Endothelial cell of umbilical vein (primary cell): ENCODE measurements around the gene COL23A1. TPM values are rescaled to one million over a fixed set of nuclear protein-coding genes. Genes with fewer than 3 reads are reported as not detected.

Experiments used
- BruUV-seq: library from RNA; stranded (reverse); fragments of 400-500 nt; replicated peaks from 2 replicates; lab custom pipeline; 2021; lab: Mats Ljungman, UMichigan
- CTCF ChIA-PET: fragments of 300-600, 350-600 bp; sonication (Branson Sonifier 250); formaldehyde crosslinking; loops from one replicate; lab custom pipeline; 2021; ENCODE audit warnings: antibody characterized with exemption, inconsistent platforms; lab: Charles Lee
- POLR2A ChIA-PET: fragments of 300-600, 350-600 bp; sonication (Branson Sonifier 250); formaldehyde crosslinking; loops from one replicate; lab custom pipeline; 2021; ENCODE audit warnings: antibody characterized with exemption, inconsistent platforms; lab: Charles Lee
- DNase-seq: peaks from one replicate; pipeline ENCODE4 v3.0.0-alpha.2; 2011; ENCODE audit warnings: low read depth, low spot score
- FAIRE-seq: peaks from 2 replicates; lab custom pipeline; 2011; peaks lifted over from hg19 to GRCh38; lab: Jason Lieb, UNC
- H2AFZ ChIP-seq: 2 replicates; pipeline ENCODE4 v1.6.0; 2012; ENCODE audit warnings: low read depth, low read length, control low read depth, inconsistent platforms
- H3K27ac ChIP-seq: 2 replicates; pipeline ENCODE4 v1.5.1; 2011; ENCODE audit warnings: low read depth, mild to moderate bottlenecking, control low read depth, low read length, moderate library complexity; ENCODE audit not compliant: insufficient read depth
- H3K27me3 ChIP-seq, 2 experiments: 2 replicates each; pipeline versions ENCODE4 v1.6.0 to v1.6.1; 2011; ENCODE audit warnings: low read length in 2 of 2, mixed read lengths in 1 of 2; ENCODE audit not compliant: control insufficient read depth in 2 of 2, insufficient read depth in 2 of 2
- H3K36me3 ChIP-seq, 2 experiments: 2 replicates in 1 of 2; 3 replicates in 1 of 2; pipeline ENCODE4 v1.5.1; 2011; ENCODE audit warnings: low read length in 2 of 2, mild to moderate bottlenecking in 1 of 2, moderate library complexity in 1 of 2; ENCODE audit not compliant: control insufficient read depth in 2 of 2, insufficient read depth in 2 of 2; ENCODE audit errors: extremely low read depth in 1 of 2
- H3K4me1 ChIP-seq: 3 replicates; pipeline ENCODE4 v1.5.1; 2011; ENCODE audit warnings: mild to moderate bottlenecking, low read length; ENCODE audit not compliant: control insufficient read depth, insufficient read depth; ENCODE audit errors: extremely low read depth
- H3K4me2 ChIP-seq: 2 replicates; pipeline ENCODE4 v1.6.1; 2011; ENCODE audit warnings: low read length, control low read depth, mixed read lengths; ENCODE audit not compliant: insufficient read depth
- H3K4me3 ChIP-seq, 3 experiments: fragments of 200-600 bp in 1 of 3; sonication (generic), shearing (Covaris generic) in 1 of 3; replicated peaks in 1 of 3; 2 replicates each; pipeline ENCODE4 v1.5.1; 2011 to 2016; ENCODE audit warnings: control low read depth in 3 of 3, low read length in 3 of 3, mild to moderate bottlenecking in 2 of 3, inconsistent platforms in 1 of 3, low read depth in 1 of 3, moderate library complexity in 1 of 3; ENCODE audit not compliant: insufficient read depth in 1 of 3
- H3K79me2 ChIP-seq: 2 replicates; pipeline ENCODE4 v1.6.0; 2012; ENCODE audit warnings: low read length, inconsistent platforms; ENCODE audit not compliant: control insufficient read depth, insufficient read depth
- H3K9ac ChIP-seq: replicated peaks from 2 replicates; pipeline ENCODE3; 2011; ENCODE audit warnings: low read length, control low read depth; ENCODE audit not compliant: insufficient read depth; ENCODE audit errors: extremely low read depth
- H3K9me1 ChIP-seq: replicated peaks from 3 replicates; pipeline ENCODE4 v1.6.0; 2011; ENCODE audit warnings: mild to moderate bottlenecking, low read length; ENCODE audit not compliant: control insufficient read depth, insufficient read depth; ENCODE audit errors: extremely low read depth
- H3K9me3 ChIP-seq: replicated peaks from 2 replicates; pipeline ENCODE4 v1.5.1; 2012; ENCODE audit warnings: low read length, inconsistent platforms; ENCODE audit not compliant: control insufficient read depth, insufficient read depth
- H4K20me1 ChIP-seq: replicated peaks from 2 replicates; pipeline ENCODE3; 2011; ENCODE audit warnings: mild to moderate bottlenecking, low read length; ENCODE audit not compliant: control insufficient read depth, insufficient read depth; ENCODE audit errors: extremely low read depth
- EZH2 ChIP-seq: IDR thresholded peaks from 2 replicates; pipeline ENCODE4 v1.6.1; 2012; ENCODE audit warnings: borderline replicate concordance, low read depth, mild to moderate bottlenecking, moderate library complexity, low read length, inconsistent platforms; ENCODE audit not compliant: severe bottlenecking
- FOS ChIP-seq: IDR thresholded peaks from 2 replicates; pipeline ENCODE4 v1.6.1; 2011; ENCODE audit warnings: mild to moderate bottlenecking, low read length, moderate library complexity, borderline replicate concordance; ENCODE audit not compliant: insufficient read depth
- GATA2 ChIP-seq: IDR thresholded peaks from 2 replicates; pipeline ENCODE4 v1.7.0; 2011; ENCODE audit warnings: low read depth, mild to moderate bottlenecking, moderate library complexity, mixed read lengths, low read length; ENCODE audit not compliant: insufficient read length, insufficient read depth
- JUN ChIP-seq: IDR thresholded peaks from 2 replicates; pipeline ENCODE4 v1.6.1; 2011; ENCODE audit warnings: borderline replicate concordance, low read depth; ENCODE audit not compliant: insufficient read length, insufficient read depth
- MYC ChIP-seq: IDR thresholded peaks from one replicate; pipeline ENCODE4 v1.6.1; 2011; ENCODE audit warnings: mild to moderate bottlenecking, low read depth, low read length
- POLR2A ChIP-seq: IDR thresholded peaks from 2 replicates; pipeline ENCODE4 v1.6.1; 2012; ENCODE audit warnings: low read depth, mild to moderate bottlenecking, control low read depth, low read length
- POLR2AphosphoS5 ChIP-seq: IDR thresholded peaks from 2 replicates; pipeline ENCODE4 v1.6.1; 2012; ENCODE audit warnings: low read depth, mild to moderate bottlenecking, control low read depth, low read length, moderate library complexity; ENCODE audit not compliant: insufficient read depth
- dilution Hi-C: fragments of 300-500 bp; cut with MboI; formaldehyde crosslinking; loops from one replicate; pipeline ENCODE4 v1.15.0; 2019; ENCODE audit warnings: low sequenced_read_pairs; ENCODE audit not compliant: extremely low pct_ligation_motif_present
- intact Hi-C: fragments of 100-400 bp; cut with micrococcal nuclease; formaldehyde crosslinking; loops from one replicate; pipeline ENCODE4 v1.10.0; 2022
- polyA plus RNA-seq, 4 experiments: library from polyadenylated mRNA; depleted of rRNA in 3 of 4; stranded (reverse) in 3 of 4; unstranded in 1 of 4; fragments of >200 nt; gene quantifications; 2 replicates each; pipeline versions ENCODE4 v1.2.1 to v1.2.3, GENCODE V29; 2011 to 2012; ENCODE audit warnings: missing spikeins in 1 of 4
- total RNA-seq: library from RNA; stranded (reverse); gene quantifications from 2 replicates; pipeline ENCODE4 v1.2.3, GENCODE V29; 2021
- TF ChIP-seq, protein P1 (sequence below), 2 donors: IDR thresholded peaks; 1 replicate in 1 of 2; 2 replicates in 1 of 2; pipeline ENCODE4 v1.5.1; 2011; ENCODE audit warnings: low read length in 2 of 2, mild to moderate bottlenecking in 2 of 2, moderate library complexity in 2 of 2, control low read depth in 1 of 2, inconsistent platforms in 1 of 2, low read depth in 1 of 2; ENCODE audit not compliant: insufficient read depth in 1 of 2; ENCODE audit errors: extremely low read depth in 1 of 2
- TF ChIP-seq, protein P2 (sequence below): IDR thresholded peaks from 2 replicates; pipeline ENCODE4 v1.6.1; 2011; ENCODE audit not compliant: insufficient read depth, insufficient read length

The COL23A1 gene
- total and polyA plus RNA-seq, 2 donors (not counting 3 experiments of a cell fraction or from before 2014, with no cell fraction given): not detected

DNA sequence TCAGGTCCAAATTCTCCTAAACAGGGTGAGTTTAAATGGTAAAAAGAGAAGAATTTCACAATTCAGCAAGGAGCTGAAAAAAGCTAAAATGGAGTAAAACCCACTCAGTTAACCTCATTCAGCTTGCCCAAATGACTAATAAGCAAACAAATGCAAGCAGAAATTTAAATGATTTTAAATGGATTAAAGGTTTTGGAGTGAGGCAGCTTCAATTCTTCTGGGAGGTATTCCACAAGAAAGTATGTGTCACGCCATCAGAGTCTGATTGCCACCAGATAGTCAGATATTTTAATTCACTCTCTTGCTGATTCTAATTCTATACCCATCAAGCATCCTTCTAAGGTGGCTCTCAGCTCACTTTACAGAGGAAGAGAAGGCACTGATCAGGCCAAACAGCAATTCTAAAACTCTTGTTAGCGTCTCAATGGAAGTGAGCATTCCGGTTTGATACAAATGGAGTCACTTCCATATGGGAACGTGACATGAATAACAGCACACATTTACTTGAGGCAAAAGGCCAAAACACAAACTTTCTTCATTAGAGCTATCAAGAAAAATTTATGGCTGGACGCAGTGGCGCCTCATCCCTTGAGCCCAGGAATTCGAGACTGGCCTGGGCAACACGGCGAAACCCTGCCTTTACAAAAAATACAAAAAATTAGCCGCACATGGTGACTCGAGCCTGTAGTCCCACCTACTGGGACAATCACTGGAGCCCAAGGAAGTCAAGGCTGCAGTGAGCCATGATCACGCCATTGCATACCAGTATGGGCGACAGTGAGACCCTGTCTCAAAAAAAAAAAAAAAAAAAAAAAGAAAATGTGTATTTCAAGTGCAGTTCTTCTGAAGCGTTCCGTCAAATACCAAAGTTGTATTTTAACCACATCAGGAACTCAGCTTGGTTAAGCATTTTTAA is 34.7 kb upstream of the COL23A1 start:
- peaks cover 5 to 10% of the 10 kb centered on the region in 2 experiments for H3K36me3 ChIP-seq
- no peaks in the 10 kb centered on the region for H3K27me3 ChIP-seq
- intact Hi-C loops (loop anchor here (2.0 to 10.0 kb wide), 5 partner anchors 234 to 927 kb away; partner anchors contain the start of genes RUFY1, ZNF354B and ZNF879), dilution Hi-C loops (no loop called here)
- peak overlapping the region; percentile 90 to 97 (median 93) for H3K4me3 ChIP-seq
- DNase-seq (peak; percentile 39), FAIRE-seq (peak; percentile 15)
- POLR2A ChIA-PET: no interaction called here
- H3K4me2 ChIP-seq: peak overlapping the region; percentile 98
- H4K20me1 ChIP-seq: no peaks in the 10 kb centered on the region
- no peaks in the 10 kb centered on the region for H3K9me3 ChIP-seq
- H3K79me2 ChIP-seq: peaks cover 48% of the 10 kb centered on the region
- peak overlapping the region; percentile 23 for H3K27ac ChIP-seq
- H3K9me1 ChIP-seq: no peaks in the 10 kb centered on the region
- peak overlapping the region; percentile 28 for H2AFZ ChIP-seq
- H3K9ac ChIP-seq: peak overlapping the region; percentile 92
- BruUV-seq: no TSS peak
- CTCF ChIA-PET: interaction anchor here (0.7 to 1.8 kb wide), 7 partner anchors 11 to 869 kb away, joined by 3 to 6 read pairs (median 3); partner anchors contain the start of gene ZNF354A
- H3K4me1 ChIP-seq: peaks cover 9% of the 10 kb centered on the region
- TF ChIP-seq FOS (no peak), EZH2 (no peak), POLR2AphosphoS5 (no peak), GATA2 (no peak), JUN (no peak), MYC (no peak), POLR2A (no peak)
- TF ChIP-seq, protein P1, sequence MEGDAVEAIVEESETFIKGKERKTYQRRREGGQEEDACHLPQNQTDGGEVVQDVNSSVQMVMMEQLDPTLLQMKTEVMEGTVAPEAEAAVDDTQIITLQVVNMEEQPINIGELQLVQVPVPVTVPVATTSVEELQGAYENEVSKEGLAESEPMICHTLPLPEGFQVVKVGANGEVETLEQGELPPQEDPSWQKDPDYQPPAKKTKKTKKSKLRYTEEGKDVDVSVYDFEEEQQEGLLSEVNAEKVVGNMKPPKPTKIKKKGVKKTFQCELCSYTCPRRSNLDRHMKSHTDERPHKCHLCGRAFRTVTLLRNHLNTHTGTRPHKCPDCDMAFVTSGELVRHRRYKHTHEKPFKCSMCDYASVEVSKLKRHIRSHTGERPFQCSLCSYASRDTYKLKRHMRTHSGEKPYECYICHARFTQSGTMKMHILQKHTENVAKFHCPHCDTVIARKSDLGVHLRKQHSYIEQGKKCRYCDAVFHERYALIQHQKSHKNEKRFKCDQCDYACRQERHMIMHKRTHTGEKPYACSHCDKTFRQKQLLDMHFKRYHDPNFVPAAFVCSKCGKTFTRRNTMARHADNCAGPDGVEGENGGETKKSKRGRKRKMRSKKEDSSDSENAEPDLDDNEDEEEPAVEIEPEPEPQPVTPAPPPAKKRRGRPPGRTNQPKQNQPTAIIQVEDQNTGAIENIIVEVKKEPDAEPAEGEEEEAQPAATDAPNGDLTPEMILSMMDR (IDR thresholded peaks at IDR 0.05; ENCODE audit: extremely low read depth in 1 of 2, insufficient read depth in 1 of 2, low read depth in 1 of 2, low read length in 2 of 2): no peak
- TF ChIP-seq, protein P2, sequence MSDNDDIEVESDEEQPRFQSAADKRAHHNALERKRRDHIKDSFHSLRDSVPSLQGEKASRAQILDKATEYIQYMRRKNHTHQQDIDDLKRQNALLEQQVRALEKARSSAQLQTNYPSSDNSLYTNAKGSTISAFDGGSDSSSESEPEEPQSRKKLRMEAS: no peak
